TTC549 (cell line): ENCODE results near the gene MYO1D.

ENCODE experiments used
- FAIRE-seq: peaks from 2 replicates; lab custom pipeline; 2012; peaks lifted over from hg19 to GRCh38; lab: Jason Lieb, UNC

Gene MYO1D

GRCh38 chr17:32815460-32815859 is 61.5 kb downstream of the MYO1D start:
- no peak for FAIRE-seq

DNA sequence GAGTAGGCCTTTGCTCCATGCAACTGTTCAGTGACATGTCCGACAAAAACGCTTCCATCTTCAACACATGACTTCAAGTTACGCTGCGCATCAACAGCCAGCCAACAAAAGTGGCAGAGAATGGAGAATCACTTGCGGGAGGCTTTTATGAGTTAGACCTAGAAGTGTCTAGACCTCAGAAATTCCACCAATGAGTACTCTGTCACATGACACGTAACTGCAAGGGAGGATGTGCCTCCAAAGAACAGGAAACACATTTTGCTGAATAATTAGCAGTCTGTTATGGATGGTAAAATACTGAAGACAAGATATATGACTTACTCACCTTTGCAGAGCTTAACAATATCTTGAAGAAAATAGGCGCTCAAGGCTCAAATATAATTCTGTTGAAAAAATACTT is 62.1 kb downstream of the MYO1D start:
- no peak for FAIRE-seq

GRCh38 chr17:32813021-32813420 is 63.9 kb downstream of the MYO1D start:
- no peak for FAIRE-seq

DNA sequence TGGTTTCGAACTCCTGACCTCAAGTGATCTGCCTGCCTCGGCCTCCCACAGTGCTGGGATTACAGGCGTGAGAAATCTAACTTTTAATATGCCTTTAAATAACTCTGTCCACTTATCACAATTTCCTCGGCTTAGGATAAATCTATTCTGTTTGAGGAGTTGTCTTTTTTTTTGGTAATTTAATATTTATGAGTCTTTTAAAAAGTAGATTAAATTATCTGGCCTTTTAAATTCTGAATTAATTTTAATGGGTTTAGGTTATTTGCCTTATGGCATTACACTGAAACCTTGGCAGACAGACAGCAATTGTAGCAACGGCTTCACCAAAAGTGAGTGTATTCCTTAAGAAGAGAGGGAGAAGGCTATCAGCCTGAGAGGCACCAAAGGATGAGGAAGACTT is 66.2 kb downstream of the MYO1D start:
- FAIRE-seq = no peak

DNA sequence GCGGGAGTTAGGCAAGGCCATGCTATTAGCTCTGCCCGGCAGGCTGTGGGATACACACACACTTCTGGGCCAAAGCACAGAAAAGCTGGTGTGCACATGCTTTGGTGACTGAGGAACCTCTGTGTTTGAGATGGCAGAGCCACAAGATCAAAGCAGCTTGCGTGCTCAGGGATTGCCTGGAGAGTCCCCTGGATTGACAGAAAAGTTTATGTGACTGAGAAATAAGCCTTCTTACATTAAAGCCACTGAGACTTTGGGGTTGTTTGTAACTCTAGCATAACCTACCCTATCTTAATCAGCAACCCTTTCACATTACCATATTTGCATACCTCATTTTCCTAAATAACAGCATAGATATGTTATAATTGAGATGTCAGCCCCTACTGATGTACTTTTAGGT is 69.3 kb downstream of the MYO1D start:
- no peak for FAIRE-seq

- no peak for FAIRE-seq
Observed at GRCh38 chr17:32806646-32807045, 70.3 kb downstream of the MYO1D start.

- no peak for FAIRE-seq
Observed at GRCh38 chr17:32805029-32805976, 71.6 kb downstream of the MYO1D start.

DNA sequence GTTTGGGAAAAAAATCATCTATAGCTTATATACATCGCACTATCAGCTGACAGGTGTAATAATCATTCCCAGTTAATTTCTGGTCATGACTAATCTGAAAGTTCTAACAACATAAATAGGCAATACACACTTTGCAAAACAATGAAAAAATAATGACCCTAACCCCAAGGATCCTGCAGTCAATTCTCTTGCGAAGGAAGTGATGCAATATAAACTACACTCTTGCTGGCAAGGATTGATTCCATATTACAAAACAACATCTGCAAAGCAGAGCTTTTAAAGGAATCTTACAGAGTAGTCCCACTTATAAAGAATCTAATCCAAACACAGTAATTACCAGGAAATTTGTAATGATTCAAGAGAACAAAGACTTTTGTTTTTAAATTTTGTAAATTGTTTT is 73.4 kb downstream of the MYO1D start:
- no peak for FAIRE-seq

GRCh38 chr17:32802306-32802705 is 74.6 kb downstream of the MYO1D start:
- no peak for FAIRE-seq

DNA sequence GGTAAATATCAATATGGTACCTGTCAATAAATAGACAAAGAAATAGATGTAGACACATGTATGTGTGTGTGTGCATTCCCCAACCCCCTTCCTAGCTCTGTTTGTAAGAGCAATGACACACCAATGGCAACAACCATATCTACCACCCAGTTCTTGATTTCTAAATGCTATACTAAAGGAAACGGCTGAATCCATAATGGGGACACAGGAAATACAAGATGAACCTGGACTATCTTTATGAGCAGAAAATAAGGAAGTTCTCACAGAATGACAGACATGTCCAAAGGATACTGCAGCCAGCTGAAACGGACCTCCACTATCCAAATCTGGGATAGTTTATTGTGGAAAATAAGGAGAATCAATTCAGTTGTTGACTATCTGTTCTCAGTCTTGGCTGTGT is 75.3 kb downstream of the MYO1D start:
- no peak for FAIRE-seq

DNA sequence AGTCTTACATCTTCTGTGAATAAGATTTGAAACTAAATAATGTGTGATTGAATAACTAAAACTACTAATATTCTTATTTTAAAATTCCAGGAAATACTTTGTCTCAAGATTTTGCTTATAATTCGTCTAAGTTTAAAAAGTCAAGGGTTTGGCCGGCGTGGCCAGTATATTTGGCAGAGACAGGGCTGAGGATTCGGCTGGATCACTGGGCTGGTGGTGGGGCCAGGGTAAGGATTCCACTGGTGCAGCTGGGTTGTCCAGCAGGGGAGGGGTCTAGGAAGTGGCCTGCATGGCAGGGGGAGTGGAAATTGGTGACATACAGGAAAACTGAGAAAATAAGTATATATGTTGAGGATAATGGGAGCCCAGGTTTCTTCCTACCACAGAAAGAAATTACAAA is 75.7 kb downstream of the MYO1D start:
- no peak for FAIRE-seq

DNA sequence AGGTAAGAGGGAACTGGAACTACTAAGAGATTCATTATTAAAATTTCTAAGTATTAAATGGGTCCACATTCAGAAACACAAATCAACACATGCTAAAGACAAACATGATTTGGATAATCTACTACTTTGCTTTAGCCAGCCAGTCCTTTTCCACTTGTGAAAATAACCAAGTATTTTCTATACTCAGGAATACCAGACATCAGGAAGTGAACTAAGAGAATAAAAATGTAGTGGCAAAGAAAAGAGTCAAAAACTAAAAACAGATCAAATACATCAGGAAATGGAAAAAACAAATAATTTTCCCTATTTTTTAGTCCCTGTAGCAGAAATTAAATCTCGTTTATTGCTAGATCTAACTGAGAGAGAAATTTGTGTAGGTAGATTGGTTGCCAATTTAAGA is 78.0 kb downstream of the MYO1D start:
- no peak for FAIRE-seq

DNA sequence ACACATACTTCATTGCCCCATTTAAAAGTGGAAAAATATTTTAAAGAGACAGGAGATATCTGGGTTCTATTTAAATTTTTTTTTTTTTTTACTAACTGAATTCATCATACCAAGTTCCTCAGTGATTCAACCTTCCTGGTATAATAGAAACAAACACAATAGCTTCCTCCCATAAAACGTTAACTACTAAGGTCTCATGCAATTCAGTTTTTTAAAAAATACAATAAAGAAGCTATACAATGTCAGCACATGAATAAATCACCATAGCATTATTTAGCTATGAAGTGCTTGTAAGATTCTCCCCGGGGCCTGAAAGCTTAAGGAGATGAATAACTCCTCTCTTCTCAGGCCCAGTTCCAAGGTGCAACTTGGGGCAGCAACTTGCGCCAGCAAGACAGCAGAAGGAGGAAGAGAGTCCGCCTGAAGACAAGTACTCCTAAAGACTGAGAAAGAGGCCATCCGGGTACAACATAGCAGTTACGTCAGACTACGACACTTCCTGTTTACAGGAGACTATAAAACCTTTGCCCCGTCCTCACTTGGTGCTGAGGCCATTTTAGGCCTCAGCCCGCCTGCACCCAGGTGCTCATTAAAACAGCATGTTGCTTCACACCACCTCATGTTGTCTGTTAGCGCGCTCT is 81.5 kb downstream of the MYO1D start:
- no peak for FAIRE-seq

DNA sequence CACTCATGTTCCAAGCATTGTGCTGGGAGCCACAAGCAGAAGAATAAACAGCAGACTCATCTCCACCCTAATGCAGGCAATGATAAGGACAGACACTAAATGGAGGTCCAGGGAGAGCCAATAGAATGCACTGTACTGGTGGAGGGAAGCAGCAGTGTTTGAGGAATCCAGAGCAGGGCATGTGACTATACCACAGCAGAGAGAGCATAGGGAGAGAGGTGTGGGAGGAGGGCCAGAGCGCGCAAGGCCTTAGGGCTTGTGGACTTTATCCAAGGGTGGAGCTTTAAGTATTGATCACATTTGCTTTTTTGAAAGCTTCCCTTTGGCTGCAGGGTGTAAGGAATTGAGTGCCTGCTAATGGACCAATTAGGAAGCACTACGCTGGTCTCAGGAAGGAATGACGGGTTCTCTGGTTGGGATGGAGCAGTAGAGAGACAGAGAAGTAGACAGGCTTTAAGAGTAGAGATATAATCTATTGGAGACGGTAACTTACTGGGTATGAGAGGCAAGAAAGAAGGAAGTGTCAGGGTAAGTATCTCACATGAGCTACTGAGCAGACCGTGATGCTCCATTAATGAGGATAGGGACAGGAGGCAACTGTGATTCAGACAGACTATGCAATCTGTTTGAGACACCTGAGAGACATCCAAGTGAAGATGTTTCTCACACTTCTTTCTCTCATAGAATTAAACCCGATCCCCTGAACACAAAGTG is 82.2 kb downstream of the MYO1D start:
- FAIRE-seq = no peak

- no peak for FAIRE-seq
Observed at GRCh38 chr17:32793841-32794240, 83.1 kb downstream of the MYO1D start.

DNA sequence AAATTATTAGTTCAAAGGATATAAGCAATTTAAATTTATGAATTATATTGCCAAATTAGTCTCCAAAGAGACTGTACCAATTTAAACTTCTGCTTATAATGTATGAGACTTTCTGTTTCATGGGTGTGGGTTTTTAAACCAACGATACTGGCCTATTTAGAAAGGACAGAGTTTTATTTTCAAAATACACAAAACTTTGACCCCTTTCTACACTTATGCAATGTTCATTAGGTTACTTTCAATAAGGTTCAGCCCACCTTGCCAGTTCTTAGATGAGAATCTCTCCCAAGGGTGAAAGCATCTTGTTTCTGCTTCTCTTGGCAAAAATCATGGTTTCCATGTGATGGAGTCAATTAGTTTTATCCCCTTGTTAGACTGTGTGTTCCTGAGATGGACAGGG is 84.7 kb downstream of the MYO1D start:
- no peak for FAIRE-seq

GRCh38 chr17:32786169-32786568 is 90.8 kb downstream of the MYO1D start:
- FAIRE-seq = no peak

DNA sequence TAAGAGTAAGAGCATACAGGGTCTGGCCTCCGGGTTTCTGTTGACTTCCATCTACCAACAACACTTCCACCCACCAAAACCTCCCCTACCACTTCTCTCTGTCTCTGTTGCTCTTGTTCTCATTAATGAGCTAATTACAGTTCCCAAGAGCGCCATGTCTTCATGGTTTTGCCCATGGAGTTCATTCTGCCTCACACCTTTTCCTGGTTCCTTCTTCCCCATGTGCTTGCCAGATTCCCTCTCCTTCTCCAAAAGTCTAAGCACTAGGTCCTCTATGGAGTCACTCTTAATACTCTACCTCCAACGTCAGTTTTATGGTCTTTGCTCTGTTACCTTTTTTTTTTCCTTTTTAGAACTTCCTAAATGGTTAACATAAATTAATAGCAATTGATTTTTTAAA is 92.8 kb downstream of the MYO1D start:
- FAIRE-seq = no peak

GRCh38 chr17:32783602-32784001 is 93.3 kb downstream of the MYO1D start:
- FAIRE-seq = peak; percentile 94

- no peak for FAIRE-seq
Observed at GRCh38 chr17:32780721-32781120, 96.2 kb downstream of the MYO1D start.

GRCh38 chr17:32777922-32778321 is 99.0 kb downstream of the MYO1D start:
- FAIRE-seq = no peak

GRCh38 chr17:32777436-32777835 is 99.5 kb downstream of the MYO1D start:
- no peak for FAIRE-seq

GRCh38 chr17:32774695-32775084 is 102.2 kb downstream of the MYO1D start:
- FAIRE-seq = no peak
